Measurements from ENCODE around the gene CACNA1C.

- no peak for TF ChIP-seq POLR2A (IDR thresholded peaks at IDR 0.05)
- TF ChIP-seq, protein P1, sequence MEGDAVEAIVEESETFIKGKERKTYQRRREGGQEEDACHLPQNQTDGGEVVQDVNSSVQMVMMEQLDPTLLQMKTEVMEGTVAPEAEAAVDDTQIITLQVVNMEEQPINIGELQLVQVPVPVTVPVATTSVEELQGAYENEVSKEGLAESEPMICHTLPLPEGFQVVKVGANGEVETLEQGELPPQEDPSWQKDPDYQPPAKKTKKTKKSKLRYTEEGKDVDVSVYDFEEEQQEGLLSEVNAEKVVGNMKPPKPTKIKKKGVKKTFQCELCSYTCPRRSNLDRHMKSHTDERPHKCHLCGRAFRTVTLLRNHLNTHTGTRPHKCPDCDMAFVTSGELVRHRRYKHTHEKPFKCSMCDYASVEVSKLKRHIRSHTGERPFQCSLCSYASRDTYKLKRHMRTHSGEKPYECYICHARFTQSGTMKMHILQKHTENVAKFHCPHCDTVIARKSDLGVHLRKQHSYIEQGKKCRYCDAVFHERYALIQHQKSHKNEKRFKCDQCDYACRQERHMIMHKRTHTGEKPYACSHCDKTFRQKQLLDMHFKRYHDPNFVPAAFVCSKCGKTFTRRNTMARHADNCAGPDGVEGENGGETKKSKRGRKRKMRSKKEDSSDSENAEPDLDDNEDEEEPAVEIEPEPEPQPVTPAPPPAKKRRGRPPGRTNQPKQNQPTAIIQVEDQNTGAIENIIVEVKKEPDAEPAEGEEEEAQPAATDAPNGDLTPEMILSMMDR (IDR thresholded peaks at IDR 0.05): no peak
Observed at GRCh38 chr12:2333491-2334195, 280.9 kb downstream of the CACNA1C start.
